ENCODE measurements around the gene GSTCD. TPM values are rescaled to one million over a fixed set of nuclear protein-coding genes. Genes with fewer than 3 reads are reported as not detected.

The GSTCD gene
- total RNA-seq, 2 donors from 2014 or later, result 10.0 to 20.8 TPM

DNA sequence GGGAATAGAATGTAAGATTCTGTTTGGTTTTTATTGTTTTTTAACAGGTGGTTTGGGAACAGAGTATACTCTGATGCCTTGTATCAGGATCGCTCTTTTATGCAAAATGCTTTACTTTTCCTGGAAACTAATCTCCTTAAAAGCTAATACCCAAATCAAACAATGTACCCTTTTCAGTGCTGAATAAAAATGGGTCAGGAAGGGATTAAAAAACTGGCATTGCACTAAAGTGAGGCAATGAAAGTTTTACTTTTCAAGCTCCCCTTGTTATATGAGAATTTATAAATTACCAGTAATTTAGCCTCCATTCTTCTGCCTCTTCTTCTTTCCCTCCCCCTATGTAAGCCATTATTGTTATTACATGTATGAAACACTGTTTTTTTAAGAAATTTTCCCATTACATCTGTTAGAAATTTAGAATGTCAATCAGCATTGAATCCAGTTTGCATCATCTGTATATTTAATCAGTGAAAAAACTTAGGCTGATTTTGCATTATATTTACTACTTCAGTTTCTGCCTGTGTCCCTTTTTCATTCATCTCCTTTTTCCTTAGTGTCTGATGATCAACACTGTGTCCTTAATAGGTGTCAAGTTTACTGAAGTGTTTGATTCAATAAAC lies 97.0 kb downstream of the GSTCD start:
- Histone ChIP-seq H3K27ac (no peak overlapping the region), H3K4me3 (no peak overlapping the region), H3K27me3 (replicated peaks; ENCODE audit: insufficient read depth) (no peaks in the 10 kb centered on the region), H3K4me1 (replicated peaks) (no peaks in the 10 kb centered on the region), H3K9me3 (no peaks in the 10 kb centered on the region), H3K36me3 (no peaks in the 10 kb centered on the region)
- WGBS, result 51% methylated on average over 1 of the region's 1 CpG
- no peak for DNase-seq (ENCODE audit: low spot score)
- no peak for TF ChIP-seq POLR2A (IDR thresholded peaks at IDR 0.05)
- TF ChIP-seq POLR2AphosphoS5 (IDR thresholded peaks at IDR 0.05), result no peak
- TF ChIP-seq, protein P1, sequence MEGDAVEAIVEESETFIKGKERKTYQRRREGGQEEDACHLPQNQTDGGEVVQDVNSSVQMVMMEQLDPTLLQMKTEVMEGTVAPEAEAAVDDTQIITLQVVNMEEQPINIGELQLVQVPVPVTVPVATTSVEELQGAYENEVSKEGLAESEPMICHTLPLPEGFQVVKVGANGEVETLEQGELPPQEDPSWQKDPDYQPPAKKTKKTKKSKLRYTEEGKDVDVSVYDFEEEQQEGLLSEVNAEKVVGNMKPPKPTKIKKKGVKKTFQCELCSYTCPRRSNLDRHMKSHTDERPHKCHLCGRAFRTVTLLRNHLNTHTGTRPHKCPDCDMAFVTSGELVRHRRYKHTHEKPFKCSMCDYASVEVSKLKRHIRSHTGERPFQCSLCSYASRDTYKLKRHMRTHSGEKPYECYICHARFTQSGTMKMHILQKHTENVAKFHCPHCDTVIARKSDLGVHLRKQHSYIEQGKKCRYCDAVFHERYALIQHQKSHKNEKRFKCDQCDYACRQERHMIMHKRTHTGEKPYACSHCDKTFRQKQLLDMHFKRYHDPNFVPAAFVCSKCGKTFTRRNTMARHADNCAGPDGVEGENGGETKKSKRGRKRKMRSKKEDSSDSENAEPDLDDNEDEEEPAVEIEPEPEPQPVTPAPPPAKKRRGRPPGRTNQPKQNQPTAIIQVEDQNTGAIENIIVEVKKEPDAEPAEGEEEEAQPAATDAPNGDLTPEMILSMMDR (IDR thresholded peaks at IDR 0.05), result no peak
- intact Hi-C loops (cut with DNase I), result loop anchor here (10.0 kb wide), 1 partner anchor 89 kb away; the partner anchor contains the start of gene NPNT

DNA sequence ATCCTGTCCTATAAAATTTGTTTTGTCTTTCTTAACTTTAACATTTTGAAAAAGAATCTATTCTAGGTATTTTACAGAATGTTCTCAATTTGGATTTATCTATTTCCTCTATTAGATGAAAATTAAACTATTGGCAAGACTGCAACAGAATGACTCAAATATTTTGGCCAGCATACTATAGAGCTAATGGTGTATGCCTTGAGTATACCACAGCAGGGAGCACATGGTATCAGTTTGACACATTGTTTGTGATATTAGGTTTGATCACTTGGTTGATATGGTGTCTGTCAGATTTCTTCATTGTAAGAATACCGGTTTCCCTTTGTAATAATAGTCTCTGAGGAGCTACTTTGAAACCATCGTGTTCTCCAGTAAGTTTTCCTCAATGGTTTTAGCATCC lies 98.9 kb downstream of the GSTCD start:
- Histone ChIP-seq H3K27me3 (replicated peaks; ENCODE audit: insufficient read depth) (no peaks in the 10 kb centered on the region), H3K36me3 (no peaks in the 10 kb centered on the region), H3K4me3 (no peak overlapping the region), H3K4me1 (replicated peaks) (no peaks in the 10 kb centered on the region), H3K27ac (no peak overlapping the region), H3K9me3 (no peaks in the 10 kb centered on the region)
- no peak for DNase-seq (ENCODE audit: low spot score)
- 78% methylated on average over 2 of the region's 2 CpGs for WGBS
- intact Hi-C loops (cut with DNase I), result loop anchor here (10.0 kb wide), 1 partner anchor 87 kb away; the partner anchor contains the start of gene NPNT
- no peak for TF ChIP-seq POLR2A (IDR thresholded peaks at IDR 0.05)
- TF ChIP-seq, protein P1 (IDR thresholded peaks at IDR 0.05), result no peak
- TF ChIP-seq POLR2AphosphoS5 (IDR thresholded peaks at IDR 0.05), result no peak

DNA sequence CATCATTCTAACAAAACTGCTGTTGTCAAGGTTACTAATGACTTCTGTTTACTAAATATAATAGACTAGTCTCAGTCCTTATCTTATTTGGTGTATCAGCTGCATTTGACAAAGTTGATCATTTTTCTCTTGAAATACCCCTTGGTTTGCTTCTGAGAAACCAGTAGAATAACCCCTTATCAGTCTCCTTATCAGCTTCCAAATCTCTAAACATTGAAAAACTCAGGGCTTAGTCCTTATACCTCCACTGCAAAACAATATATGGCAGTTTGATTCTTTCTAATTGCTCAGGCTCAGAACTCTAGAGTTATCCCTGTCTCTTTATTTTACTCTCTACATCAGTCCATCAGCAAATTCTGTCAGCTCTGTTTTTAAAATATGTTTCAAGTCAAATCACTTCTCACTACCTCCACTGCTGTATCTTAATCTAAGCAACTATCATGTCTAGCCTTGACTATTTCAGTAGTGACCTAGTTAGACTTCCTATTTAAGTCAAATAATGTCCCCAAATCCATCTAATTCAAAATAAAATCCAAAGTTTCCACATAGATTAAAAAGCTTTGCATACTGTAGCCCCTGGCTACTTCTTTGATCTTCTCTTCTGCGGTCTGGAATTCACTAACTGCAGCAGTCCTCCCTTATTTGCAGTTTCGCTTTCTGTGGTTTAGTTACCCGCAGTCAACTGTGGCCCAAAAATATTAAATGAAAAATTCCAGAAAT lies 99.6 kb downstream of the GSTCD start:
- intact Hi-C loops (cut with DNase I), result loop anchor here (10.0 kb wide), 1 partner anchor 87 kb away; the partner anchor contains the start of gene NPNT
- peak overlapping the region in 1 of 2 donors; percentile 14 for H3K27ac ChIP-seq
- H3K27me3 ChIP-seq (replicated peaks; ENCODE audit: insufficient read depth), result no peaks in the 10 kb centered on the region
- TF ChIP-seq POLR2A (IDR thresholded peaks at IDR 0.05), result no peak
- no peak for TF ChIP-seq POLR2AphosphoS5 (IDR thresholded peaks at IDR 0.05)
- TF ChIP-seq, protein P1 (IDR thresholded peaks at IDR 0.05), result no peak
- H3K4me1 ChIP-seq (replicated peaks), result no peaks in the 10 kb centered on the region
- no peaks in the 10 kb centered on the region for H3K36me3 ChIP-seq
- peak overlapping the region in 1 of 2 donors; percentile 8 for H3K4me3 ChIP-seq
- H3K9me3 ChIP-seq, result no peaks in the 10 kb centered on the region
- no peak for DNase-seq (ENCODE audit: low spot score)
- 25% methylated on average over 3 of the region's 3 CpGs for WGBS

DNA sequence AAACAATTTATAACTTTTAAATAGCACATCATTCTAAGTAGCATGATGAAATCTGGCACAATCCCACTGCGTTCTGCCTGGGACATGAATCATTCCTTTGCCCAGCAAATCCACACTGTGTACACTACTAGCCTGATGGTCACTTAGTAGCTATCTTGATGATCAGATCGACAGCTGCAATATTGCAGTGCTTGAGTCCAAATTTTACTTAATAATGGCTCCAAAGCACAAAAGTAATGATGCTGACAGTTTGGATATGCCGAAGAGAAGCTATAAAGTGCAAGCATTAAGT lies 100.1 kb downstream of the GSTCD start:
- 14% methylated on average over 3 of the region's 3 CpGs for WGBS
- intact Hi-C loops (cut with DNase I), result loop anchor here (10.0 kb wide), 1 partner anchor 86 kb away; the partner anchor contains the start of gene NPNT
- Histone ChIP-seq H3K9me3 (no peaks in the 10 kb centered on the region), H3K27me3 (replicated peaks; ENCODE audit: insufficient read depth) (no peaks in the 10 kb centered on the region), H3K36me3 (no peaks in the 10 kb centered on the region), H3K4me1 (replicated peaks) (no peaks in the 10 kb centered on the region), H3K27ac (no peak overlapping the region), H3K4me3 (peak overlapping the region in 1 of 2 donors; percentile 8)
- DNase-seq (ENCODE audit: low spot score), result peak; percentile 4
- peak; percentile 4 for TF ChIP-seq POLR2AphosphoS5 (IDR thresholded peaks at IDR 0.05)
- TF ChIP-seq, protein P1 (IDR thresholded peaks at IDR 0.05), result no peak

All from prostate gland (tissue), 2 donors.